GM15510 (cell line): ENCODE results near the gene GGT5.

ENCODE experiments used
- POLR2A ChIP-seq: IDR thresholded peaks from 3 replicates; pipeline ENCODE4 v1.6.1; 2011; ENCODE audit warnings: borderline replicate concordance; ENCODE audit not compliant: insufficient read length; ENCODE audit errors: extremely low read depth

The GGT5 gene

DNA sequence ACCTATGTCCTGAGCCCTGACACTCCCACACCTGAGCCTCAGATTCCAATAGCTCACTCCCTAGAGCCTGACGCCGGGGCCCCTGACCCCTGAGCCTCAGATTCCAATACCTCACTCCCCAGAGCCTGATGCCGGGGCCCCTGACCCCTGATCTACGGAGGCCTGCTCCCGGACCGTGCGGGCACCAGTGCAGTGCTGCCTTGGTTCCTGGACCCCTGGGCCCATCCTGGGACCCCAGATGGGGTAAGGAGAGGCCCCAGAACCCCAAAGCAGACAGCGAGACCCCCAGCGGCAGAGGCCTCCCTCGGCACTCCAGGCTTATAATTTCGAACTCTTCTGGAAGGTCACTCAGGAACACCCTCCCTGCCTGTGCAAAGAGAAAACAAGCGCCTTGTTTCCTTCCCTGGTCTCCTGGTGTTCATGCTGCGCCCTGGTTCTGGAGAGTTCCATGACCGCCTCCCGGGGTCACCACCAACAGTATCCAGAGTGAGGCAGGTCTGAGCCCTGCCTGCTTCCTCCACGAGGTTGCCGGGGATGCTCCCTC, 56.1 kb downstream of the GGT5 start:
- TF ChIP-seq POLR2A = no peak

- no peak for TF ChIP-seq POLR2A
Observed at GRCh38 chr22:24187731-24188644, 56.9 kb downstream of the GGT5 start.

DNA sequence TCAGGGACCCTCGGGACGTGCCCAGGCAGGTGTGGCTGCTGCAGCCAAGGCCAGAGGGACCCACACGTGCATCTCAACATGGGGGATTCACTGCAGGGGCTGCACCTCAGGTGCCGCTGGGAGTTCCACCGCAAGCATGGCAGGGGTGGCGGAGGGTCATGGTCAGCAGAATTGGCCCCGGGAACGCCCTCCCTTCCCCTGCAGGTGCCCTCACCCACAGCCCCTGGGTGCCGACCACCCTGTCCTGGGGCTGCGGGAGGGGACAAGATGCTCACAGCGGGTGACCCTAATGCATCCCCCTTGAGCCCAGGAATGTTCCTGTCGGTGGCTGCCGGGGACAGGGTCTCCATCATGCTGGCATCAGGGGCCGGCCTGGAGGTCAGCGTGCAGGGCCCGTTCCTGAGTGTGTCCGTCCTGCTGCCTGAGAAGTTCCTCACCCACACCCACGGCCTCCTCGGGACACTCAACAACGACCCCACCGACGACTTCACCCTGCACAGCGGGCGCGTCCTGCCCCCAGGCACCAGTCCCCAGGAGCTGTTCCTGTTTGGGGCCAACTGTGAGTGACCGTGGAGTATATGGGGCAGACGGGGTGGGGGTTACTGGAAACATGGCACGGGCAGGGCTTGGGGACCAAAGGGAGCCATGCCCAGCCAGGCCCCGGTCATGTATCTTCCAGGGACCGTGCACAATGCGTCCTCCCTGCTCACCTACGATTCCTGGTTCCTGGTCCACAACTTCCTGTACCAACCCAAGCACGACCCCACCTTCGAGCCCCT, 57.8 kb downstream of the GGT5 start:
- TF ChIP-seq POLR2A = no peak

DNA sequence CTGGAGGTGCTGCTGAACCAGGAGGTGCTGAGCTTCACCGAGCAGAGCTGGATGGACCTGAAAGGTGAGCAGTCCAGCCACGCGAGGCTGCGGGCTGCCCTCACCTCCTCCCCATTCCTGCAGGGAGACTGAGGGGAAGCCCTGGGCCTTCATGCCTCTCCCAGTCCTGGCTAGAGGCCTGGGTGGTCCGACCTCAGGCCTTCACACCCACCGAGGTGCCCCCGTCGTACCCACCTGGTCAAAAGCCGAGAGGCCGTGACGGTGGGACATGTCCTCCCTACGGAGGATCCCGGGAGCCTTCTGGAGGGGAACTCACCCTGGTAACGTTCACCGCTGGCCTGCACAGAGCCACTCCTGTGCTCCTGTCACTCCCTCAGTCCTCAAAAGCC, 58.5 kb downstream of the GGT5 start:
- TF ChIP-seq POLR2A = no peak

DNA sequence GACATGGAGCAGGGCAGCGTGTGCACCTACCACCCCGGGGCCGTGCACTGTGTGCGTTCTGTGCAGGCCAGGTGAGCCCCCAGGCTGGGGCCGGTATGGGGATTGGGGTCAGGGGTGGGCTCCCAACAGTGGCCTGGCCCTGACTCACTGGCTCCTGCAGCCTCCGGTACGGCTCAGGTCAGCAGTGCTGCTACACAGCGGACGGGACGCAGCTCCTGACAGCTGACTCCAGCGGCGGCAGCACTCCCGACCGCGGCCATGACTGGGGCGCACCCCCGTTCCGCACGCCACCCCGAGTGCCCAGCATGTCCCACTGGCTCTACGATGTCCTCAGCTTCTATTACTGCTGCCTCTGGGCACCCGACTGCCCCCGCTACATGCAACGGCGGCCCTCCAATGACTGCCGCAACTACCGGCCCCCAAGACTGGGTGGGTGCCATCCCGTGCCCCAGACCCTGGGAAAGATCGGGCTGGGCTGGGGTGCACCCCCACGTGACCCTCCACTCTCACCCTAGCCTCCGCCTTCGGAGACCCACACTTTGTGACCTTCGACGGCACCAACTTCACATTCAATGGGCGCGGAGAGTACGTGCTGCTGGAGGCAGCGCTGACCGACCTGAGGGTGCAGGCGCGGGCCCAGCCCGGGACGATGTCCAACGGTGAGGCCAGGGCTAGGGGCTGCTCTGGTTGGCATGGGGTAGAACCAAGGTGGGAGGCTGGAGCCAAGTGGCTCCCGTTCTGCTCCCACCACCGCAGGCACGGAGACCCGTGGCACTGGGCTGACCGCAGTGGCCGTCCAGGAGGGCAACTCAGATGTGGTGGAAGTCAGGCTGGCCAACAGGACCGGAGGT, 59.2 kb downstream of the GGT5 start:
- TF ChIP-seq POLR2A = no peak

GRCh38 chr22:24185001-24185500, 59.8 kb downstream of the GGT5 start:
- no peak for TF ChIP-seq POLR2A

DNA sequence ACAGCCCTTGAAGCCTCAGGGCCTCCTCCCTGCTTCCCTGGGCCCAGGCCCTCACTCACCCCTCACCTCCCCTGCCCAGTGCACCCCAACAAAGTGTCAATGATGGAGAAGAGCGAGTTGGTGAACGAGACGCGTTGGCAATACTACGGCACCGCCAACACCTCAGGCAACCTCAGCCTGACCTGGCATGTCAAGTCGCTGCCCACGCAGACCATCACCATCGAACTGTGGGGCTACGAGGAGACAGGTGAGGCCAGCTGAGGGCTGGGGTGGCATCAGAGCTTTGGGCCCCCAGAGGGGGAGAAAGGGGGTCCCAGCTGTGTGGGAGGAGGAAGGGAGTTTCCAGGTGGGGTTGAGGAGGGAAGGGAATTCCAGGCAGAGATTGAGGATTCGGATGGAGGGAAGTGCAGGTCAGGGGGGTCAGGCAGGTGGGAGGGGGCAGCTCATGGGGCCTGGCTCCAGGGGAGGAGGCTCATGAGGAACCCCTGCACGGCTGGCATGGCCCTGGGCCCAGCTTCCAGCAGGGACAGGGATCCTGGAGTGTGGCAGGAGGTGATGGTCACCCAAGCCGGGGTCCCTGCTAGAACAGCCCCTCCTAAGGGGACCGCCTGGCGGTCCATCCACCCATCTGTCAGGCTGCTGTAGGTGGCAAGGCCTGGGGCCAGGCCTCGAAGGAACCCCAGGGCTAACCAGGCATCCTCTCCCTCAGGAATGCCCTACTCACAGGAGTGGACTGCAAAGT, 60.7 kb downstream of the GGT5 start:
- no peak for TF ChIP-seq POLR2A

DNA sequence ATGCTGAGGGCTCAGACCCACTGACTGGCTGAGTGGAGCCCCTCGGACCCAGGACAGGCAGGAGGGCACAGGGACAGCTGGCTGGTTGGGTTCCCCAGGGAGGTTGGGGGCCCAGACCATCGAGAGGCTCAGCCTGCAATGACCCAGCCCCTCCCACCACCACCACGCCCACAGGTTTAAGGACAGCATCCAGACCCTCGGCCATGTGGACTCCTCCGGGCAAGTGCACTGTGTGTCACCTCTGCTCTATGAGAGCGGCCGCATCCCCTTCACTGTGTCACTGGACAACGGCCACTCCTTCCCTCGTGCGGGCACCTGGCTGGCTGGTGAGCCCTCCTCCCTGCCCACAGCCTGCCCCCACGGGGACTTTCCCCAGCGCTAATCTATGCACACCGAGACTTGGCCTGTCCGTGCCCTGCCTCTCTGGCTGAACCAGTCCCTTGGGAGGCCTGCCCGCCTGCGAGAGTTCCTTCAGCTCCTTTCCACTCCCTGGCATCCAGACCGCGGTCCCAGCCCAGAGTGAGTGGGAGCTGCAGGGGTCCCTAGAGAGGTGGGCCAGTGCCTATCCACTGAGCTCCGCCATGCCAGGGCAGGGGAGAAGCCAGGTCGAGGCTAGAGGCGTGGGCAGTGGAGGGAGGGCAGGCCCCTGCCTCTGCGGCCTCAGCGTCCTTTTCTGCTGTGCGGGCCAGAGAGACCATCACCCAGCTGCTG, 61.4 kb downstream of the GGT5 start:
- no peak for TF ChIP-seq POLR2A

- TF ChIP-seq POLR2A = no peak
Observed at GRCh38 chr22:24181996-24182899, 62.6 kb downstream of the GGT5 start.

DNA sequence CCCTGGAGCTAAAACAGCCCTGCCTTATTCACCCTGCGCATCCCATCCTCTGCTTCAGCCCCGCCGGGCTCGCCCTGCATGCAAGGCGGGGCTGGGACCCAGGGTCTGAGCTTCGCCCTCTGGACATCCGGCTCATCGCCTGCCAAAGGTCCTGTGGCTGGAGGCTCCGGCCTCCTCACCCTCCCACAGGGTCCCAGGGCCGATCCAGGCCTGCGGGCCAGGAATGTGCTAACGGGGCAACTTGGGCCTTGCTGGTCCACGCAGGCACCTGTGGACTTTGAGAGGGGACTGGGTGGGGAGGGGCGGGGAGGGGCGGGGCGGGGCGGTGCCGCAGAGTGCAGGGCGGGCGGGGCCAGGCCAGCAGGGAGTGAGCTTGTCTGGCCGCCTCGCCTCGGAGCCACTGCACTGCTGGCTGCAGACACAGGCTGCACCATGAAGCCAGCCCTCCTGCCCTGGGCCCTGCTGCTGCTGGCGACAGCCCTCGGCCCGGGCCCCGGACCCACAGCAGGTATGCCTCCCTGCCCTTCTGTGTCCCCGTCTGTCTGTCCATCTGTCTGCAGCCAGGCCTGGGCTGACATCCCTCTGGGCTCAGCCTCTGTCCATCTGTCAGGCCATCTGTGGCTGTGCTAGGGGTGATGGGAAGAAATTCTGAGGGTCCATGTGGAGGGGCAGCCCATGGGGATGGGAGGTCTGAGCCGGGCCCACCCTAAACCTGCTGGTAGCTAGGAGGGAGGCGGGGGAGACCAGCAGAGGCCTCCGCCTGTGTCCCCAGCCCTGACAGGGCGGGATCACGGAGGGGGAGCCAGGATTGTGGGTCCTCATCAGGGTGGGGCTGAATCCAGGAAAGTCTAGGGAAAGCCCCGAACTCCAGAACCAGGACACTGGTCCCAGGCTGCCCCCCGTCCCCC, 63.5 kb downstream of the GGT5 start, which contains the start of gene SUSD2:
Gene SUSD2, plus strand, starts transcription at position 400 of the 908 bp plus-strand sequence. Its CDS starts 33 bp downstream, at position 433.
- TF ChIP-seq POLR2A = no peak

- no peak for TF ChIP-seq POLR2A
Observed at GRCh38 chr22:24180316-24181087, 64.4 kb downstream of the GGT5 start.
